Measurements from ENCODE around the gene PRDM16.

PRDM16 gene

DNA sequence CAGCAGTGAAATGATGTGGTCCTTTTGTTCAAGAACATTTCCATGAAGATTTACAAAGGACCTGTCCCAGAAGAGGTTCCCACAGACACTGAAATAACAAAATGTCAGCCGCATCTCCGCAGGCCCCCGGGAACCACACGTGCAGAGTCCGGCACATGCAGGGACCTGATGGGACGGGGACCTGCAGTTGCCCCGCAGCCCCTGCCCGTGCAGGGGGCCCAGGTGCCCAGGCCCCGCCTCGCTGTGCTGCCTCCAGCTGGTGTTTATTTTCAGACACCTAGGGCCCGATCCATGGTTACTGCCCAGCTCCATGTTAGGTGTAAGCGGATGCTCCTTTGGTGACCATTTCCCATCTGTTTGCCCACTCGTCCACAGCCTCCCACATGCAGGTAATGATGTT lies 236.2 kb downstream of the PRDM16 start:
- ChIA-PET POLR2A (ENCODE audit: low non-redundant PET) (no interaction called here), CTCF (no interaction called here)
- no peak overlapping the region for H3K27ac ChIP-seq
- DNase-seq (ENCODE audit: low spot score): no peak
- TF ChIP-seq, protein P1, sequence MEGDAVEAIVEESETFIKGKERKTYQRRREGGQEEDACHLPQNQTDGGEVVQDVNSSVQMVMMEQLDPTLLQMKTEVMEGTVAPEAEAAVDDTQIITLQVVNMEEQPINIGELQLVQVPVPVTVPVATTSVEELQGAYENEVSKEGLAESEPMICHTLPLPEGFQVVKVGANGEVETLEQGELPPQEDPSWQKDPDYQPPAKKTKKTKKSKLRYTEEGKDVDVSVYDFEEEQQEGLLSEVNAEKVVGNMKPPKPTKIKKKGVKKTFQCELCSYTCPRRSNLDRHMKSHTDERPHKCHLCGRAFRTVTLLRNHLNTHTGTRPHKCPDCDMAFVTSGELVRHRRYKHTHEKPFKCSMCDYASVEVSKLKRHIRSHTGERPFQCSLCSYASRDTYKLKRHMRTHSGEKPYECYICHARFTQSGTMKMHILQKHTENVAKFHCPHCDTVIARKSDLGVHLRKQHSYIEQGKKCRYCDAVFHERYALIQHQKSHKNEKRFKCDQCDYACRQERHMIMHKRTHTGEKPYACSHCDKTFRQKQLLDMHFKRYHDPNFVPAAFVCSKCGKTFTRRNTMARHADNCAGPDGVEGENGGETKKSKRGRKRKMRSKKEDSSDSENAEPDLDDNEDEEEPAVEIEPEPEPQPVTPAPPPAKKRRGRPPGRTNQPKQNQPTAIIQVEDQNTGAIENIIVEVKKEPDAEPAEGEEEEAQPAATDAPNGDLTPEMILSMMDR (conservative IDR thresholded peaks at IDR 0.05; ENCODE audit: low read depth): no peak

DNA sequence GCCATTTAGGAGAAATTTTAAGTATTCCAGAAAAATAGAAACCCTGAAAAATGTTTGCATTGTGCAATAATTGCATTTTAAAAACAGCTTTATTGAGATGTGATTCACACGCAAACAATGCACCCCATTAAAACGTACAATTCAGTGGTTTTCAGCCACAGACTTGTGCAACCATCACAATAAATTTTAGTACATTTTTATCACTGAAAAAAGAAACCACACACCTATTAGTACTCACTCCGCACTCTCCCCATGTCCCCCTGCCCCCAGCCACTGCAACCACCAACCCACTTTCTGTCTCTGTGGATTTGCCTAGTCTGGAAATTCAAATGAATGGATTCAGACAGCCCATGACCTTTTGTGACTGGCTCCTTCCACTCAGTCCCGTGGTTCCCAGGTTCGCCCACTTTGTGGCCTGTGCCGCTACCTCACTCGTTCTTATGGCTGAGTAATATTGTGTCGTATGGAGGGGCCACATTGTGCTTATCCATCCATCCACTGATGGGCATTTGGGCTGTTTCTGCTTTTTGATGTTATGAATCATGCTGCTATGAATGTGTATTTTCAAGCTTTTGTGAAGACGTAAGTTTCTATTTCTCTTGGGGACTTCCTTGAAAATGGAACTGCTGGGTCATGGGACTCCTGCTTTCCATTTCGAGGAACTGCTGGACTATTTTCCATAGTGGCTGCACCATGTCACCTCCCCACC lies 237.7 kb downstream of the PRDM16 start:
- H3K27ac ChIP-seq: peak overlapping the region; percentile 65
- CTCF ChIA-PET: no interaction called here
- POLR2A ChIA-PET (ENCODE audit: low non-redundant PET): no interaction called here
- DNase-seq (ENCODE audit: low spot score): peak; percentile 9
- TF ChIP-seq, protein P1 (conservative IDR thresholded peaks at IDR 0.05; ENCODE audit: low read depth): no peak

DNA sequence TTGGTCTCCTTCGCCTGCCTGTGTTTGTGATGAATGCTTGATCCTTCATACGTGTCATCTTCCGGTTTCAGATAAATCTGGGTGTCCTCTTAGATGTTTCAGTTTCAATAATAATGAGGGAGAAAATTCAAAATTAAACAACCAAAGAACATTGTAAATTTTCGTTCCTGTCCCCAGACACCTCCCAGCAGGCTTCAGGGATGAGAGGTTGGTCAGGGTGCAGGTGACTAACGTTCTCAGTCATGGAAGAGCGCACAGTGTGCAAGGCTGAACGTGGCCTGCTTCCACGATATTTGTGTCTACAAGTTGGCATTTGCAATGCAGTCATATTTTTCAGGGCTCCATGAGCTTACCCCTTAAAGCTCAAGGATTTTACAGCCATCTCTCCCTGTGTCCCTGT lies 238.4 kb downstream of the PRDM16 start:
- TF ChIP-seq, protein P1 (conservative IDR thresholded peaks at IDR 0.05; ENCODE audit: low read depth): no peak
- POLR2A ChIA-PET (ENCODE audit: low non-redundant PET): no interaction called here
- H3K27ac ChIP-seq: peak overlapping the region; percentile 65
- CTCF ChIA-PET: no interaction called here
- no peak for DNase-seq (ENCODE audit: low spot score)

DNA sequence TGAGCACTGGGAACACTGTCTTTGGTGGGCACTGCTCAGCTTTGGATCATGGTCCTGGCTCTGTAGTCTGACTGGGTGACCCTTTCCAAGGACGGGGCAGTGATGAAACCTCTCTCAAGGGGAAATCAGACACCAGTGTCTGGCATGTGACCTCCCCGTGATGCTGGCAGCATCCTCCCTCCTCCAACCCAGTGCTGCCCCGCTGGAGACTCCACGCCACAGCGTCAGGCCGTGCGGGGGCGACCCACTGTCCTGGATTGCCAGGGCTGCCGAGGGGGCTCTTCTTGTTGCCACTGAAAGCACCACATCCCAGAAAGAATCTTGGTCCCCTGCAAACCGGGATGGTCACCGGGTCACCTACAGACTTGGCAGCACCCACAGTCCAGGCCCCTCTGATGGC lies 239.1 kb downstream of the PRDM16 start:
- POLR2A ChIA-PET (ENCODE audit: low non-redundant PET): no interaction called here
- TF ChIP-seq, protein P1 (conservative IDR thresholded peaks at IDR 0.05; ENCODE audit: low read depth): no peak
- DNase-seq (ENCODE audit: low spot score): no peak
- no peak overlapping the region for H3K27ac ChIP-seq
- CTCF ChIA-PET: no interaction called here

DNA sequence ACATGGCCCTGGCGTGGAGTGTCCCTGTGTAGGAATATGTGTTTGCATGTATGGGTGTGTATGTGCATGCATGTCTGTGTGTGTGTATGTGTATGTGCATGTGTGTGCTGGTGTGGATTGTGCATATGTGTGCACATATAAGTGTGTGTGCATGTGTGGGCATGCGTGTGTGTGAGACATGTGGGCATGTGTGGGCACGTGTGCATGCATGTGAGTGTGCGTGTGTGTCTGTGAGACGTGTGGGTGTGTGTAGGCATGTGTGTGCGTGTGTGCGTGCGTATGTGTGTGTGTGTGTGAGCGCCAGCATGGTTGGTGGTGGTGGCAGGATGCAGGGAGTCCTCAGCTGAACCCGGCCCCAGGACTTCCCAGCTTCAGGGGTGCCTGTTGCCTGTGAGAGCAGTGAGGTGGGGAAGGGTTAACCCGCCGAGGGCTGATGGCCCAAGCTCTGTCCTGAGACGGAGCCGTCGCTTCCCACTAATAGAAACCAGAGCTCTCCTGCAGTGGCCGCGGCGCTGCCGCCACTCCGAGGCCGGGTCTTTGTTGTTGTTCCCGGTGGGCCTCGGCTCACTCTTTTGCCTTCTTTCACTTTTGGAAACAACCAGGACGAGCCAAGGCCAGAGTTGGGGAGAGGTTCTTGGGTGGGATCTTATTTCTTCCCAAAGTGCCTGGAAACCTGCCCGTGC lies 241.9 kb downstream of the PRDM16 start:
- no peak for DNase-seq (ENCODE audit: low spot score)
- H3K27ac ChIP-seq: no peak overlapping the region
- POLR2A ChIA-PET (ENCODE audit: low non-redundant PET): no interaction called here
- TF ChIP-seq, protein P1 (conservative IDR thresholded peaks at IDR 0.05; ENCODE audit: low read depth): no peak
- CTCF ChIA-PET: interaction anchor here (0.7 kb wide), 2 partner anchors 20 to 1983 kb away, joined by 3 read pairs; no protein-coding TSS in a partner anchor

DNA sequence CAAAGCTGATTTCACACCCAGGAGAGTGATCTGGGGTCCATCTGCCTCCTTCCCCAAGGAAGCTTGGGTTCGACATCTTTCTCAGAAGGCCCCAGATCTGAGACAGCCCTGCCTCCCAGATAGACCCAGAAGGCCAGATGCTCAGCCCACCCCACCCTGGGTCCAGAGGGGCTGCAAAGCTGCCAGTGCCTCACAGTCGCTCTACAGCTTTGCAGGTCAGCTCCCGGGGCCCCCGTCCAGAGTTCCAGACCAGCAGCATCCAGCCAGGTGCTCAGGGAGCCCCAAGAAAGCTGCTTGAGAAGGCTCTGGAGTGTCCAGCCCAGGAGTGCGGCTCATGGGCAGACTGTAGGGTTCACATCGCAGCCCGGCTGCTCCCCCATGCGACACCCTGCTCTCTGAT lies 242.7 kb downstream of the PRDM16 start:
- H3K27ac ChIP-seq: peak overlapping the region; percentile 96; the same call in 1 of the 2 replicates
- ChIA-PET POLR2A (ENCODE audit: low non-redundant PET) (interaction anchor here (0.6 kb wide), 1 partner anchor 167 kb away, joined by 3 read pairs; no protein-coding TSS in a partner anchor), CTCF (interaction anchor here (0.7 kb wide), 2 partner anchors 21 to 1982 kb away, joined by 3 read pairs; no protein-coding TSS in a partner anchor)
- TF ChIP-seq, protein P1 (conservative IDR thresholded peaks at IDR 0.05; ENCODE audit: low read depth): no peak
- no peak for DNase-seq (ENCODE audit: low spot score)
